MM.1S (cell line): ENCODE measurements around the gene MRPL46.
A peak's percentile ranks its signal among the peaks of the same experiment; 100 is the strongest.
"Not testable (repeated sequence)": the region's sequence is repeated elsewhere in the genome, so short reads cannot be mapped to it uniquely, and the experiment has no call there.

Experiments
- DNase-seq: peaks from one replicate; pipeline ENCODE4 v3.0.0-alpha.2; 2015
- H2AFZ ChIP-seq: fragments of 300-600 bp; sonication (generic); 2 replicates; pipeline ENCODE4 v1.6.0; 2016; ENCODE audit warnings: antibody characterized with exemption, low read length
- H3F3A ChIP-seq: fragments of 300-600 bp; sonication (generic); 2 replicates; pipeline ENCODE4 v1.6.1; 2016; ENCODE audit warnings: mild to moderate bottlenecking, antibody characterized with exemption, low read length, moderate library complexity, mixed read lengths; ENCODE audit not compliant: insufficient read depth
- H3K27ac ChIP-seq: fragments of 300-600 bp; sonication (generic); 2 replicates; pipeline ENCODE4 v1.5.1; 2016; ENCODE audit warnings: mild to moderate bottlenecking, low read length
- H3K27me3 ChIP-seq: fragments of 300-600 bp; sonication (generic); replicated peaks from 2 replicates; pipeline ENCODE4 v1.6.0; 2016; ENCODE audit warnings: low read length; ENCODE audit not compliant: insufficient read depth
- H3K36me3 ChIP-seq: fragments of 300-600 bp; sonication (generic); replicated peaks from 2 replicates; pipeline ENCODE4 v1.6.1; 2016; ENCODE audit warnings: mild to moderate bottlenecking, low read length, mixed read lengths; ENCODE audit not compliant: insufficient read depth
- H3K4me1 ChIP-seq: fragments of 300-600 bp; sonication (generic); 2 replicates; pipeline ENCODE4 v1.6.1; 2016; ENCODE audit warnings: low read length, mixed read lengths
- H3K4me2 ChIP-seq: fragments of 300-600 bp; sonication (generic); 2 replicates; pipeline ENCODE4 v1.6.0; 2016; ENCODE audit warnings: low read depth, low read length
- H3K4me3 ChIP-seq: fragments of 300-600 bp; sonication (generic); 2 replicates; pipeline ENCODE4 v1.5.1; 2016; ENCODE audit warnings: low read length, mixed read lengths
- H3K79me2 ChIP-seq: fragments of 300-600 bp; sonication (generic); 2 replicates; pipeline ENCODE4 v1.6.1; 2016; ENCODE audit warnings: mixed run types, low read length, mixed read lengths
- H3K9ac ChIP-seq: fragments of 300-600 bp; sonication (generic); 2 replicates; pipeline ENCODE4 v1.6.1; 2016; ENCODE audit warnings: low read length, mixed read lengths
- H3K9me2 ChIP-seq: fragments of 300-600 bp; sonication (generic); replicated peaks from 2 replicates; pipeline ENCODE4 v1.6.1; 2016; ENCODE audit warnings: mild to moderate bottlenecking, low read length, mixed read lengths; ENCODE audit not compliant: insufficient read depth
- H3K9me3 ChIP-seq: fragments of 300-600 bp; sonication (generic); replicated peaks from 2 replicates; pipeline ENCODE4 v1.6.1; 2016; ENCODE audit warnings: mild to moderate bottlenecking, low read length, mixed read lengths; ENCODE audit not compliant: insufficient read depth
- H4K20me1 ChIP-seq: fragments of 300-600 bp; sonication (generic); 2 replicates; pipeline ENCODE4 v1.6.1; 2016; ENCODE audit warnings: mild to moderate bottlenecking, low read length, moderate library complexity, mixed read lengths; ENCODE audit not compliant: insufficient read depth
- CTCF ChIP-seq: fragments of 300-600 bp; sonication (generic); IDR thresholded peaks from 2 replicates; pipeline ENCODE4 v1.5.1; 2016; ENCODE audit warnings: antibody characterized with exemption, low read length, mixed read lengths
- EZH2 ChIP-seq: fragments of 300-600 bp; sonication (generic); optimal IDR thresholded peaks from 2 replicates; pipeline ENCODE3; 2017; ENCODE audit warnings: low read depth, mild to moderate bottlenecking, antibody characterized with exemption, low read length, mixed read lengths
- EZH2phosphoT487 ChIP-seq: fragments of 300-600 bp; sonication (generic); IDR thresholded peaks from 2 replicates; pipeline ENCODE4 v1.6.1; 2018; ENCODE audit warnings: antibody characterized with exemption, low read length

MRPL46 gene

GRCh38 chr15:88477904-88478303, 10.7 kb upstream of the MRPL46 start:
- Histone ChIP-seq H3K9me3 (no peaks in the 10 kb centered on the region), H3K4me2 (no peak overlapping the region), H3K9ac (no peak overlapping the region), H3K79me2 (no peaks in the 10 kb centered on the region), H3K27me3 (no peaks in the 10 kb centered on the region), H3F3A (0 out of 2 replicates have a peak, but pooled peaks cover 3% of the 10 kb centered on the region), H3K27ac (no peak overlapping the region), H3K9me2 (no peaks in the 10 kb centered on the region), H2AFZ (no peak overlapping the region), H4K20me1 (no peaks in the 10 kb centered on the region), H3K4me3 (no peak overlapping the region), H3K4me1 (no peaks in the 10 kb centered on the region), H3K36me3 (0 out of 2 replicates have a peak, but pooled peaks cover 5% of the 10 kb centered on the region)
- DNase-seq = no peak
- TF ChIP-seq EZH2phosphoT487 = no peak
- TF ChIP-seq EZH2 = no peak
- TF ChIP-seq CTCF = no peak

GRCh38 chr15:88477126-88477525, 9.9 kb upstream of the MRPL46 start:
- no peak overlapping the region for H3K4me3 ChIP-seq
- DNase-seq = no peak
- no peaks in the 10 kb centered on the region for H3K9me2 ChIP-seq
- 0 out of 2 replicates have a peak, but pooled peaks cover 5% of the 10 kb centered on the region for H3K36me3 ChIP-seq
- H3F3A ChIP-seq = 0 out of 2 replicates have a peak, but pooled peaks cover 3% of the 10 kb centered on the region
- no peak overlapping the region for H3K4me2 ChIP-seq
- no peaks in the 10 kb centered on the region for H3K79me2 ChIP-seq
- no peaks in the 10 kb centered on the region for H3K27me3 ChIP-seq
- no peaks in the 10 kb centered on the region for H3K9me3 ChIP-seq
- no peaks in the 10 kb centered on the region for H4K20me1 ChIP-seq
- no peak overlapping the region for H2AFZ ChIP-seq
- no peak overlapping the region for H3K27ac ChIP-seq
- H3K4me1 ChIP-seq = no peaks in the 10 kb centered on the region
- TF ChIP-seq CTCF (no peak), EZH2phosphoT487 (no peak)
- no peak overlapping the region for H3K9ac ChIP-seq

- Histone ChIP-seq H2AFZ (no peak overlapping the region), H3K27me3 (no peaks in the 10 kb centered on the region), H3K9me3 (no peaks in the 10 kb centered on the region), H3K4me3 (no peak overlapping the region), H3K4me2 (no peak overlapping the region), H3K36me3 (0 out of 2 replicates have a peak, but pooled peaks cover 5% of the 10 kb centered on the region), H3K27ac (no peak overlapping the region), H3K9ac (no peak overlapping the region), H3K4me1 (no peaks in the 10 kb centered on the region), H3F3A (0 out of 2 replicates have a peak, but pooled peaks cover 3% of the 10 kb centered on the region), H4K20me1 (no peaks in the 10 kb centered on the region), H3K9me2 (no peaks in the 10 kb centered on the region), H3K79me2 (no peaks in the 10 kb centered on the region)
- peak; percentile 43 for DNase-seq
- TF ChIP-seq EZH2phosphoT487 (no peak), EZH2 (no peak), CTCF (peak; percentile 61)
Observed at GRCh38 chr15:88476635-88477060, 9.5 kb upstream of the MRPL46 start.

- peaks cover 17% of the 10 kb centered on the region for H3K79me2 ChIP-seq
- H3K36me3 ChIP-seq, H4K20me1 ChIP-seq, H3K9ac ChIP-seq, DNase-seq, H3K4me1 ChIP-seq, H3K4me3 ChIP-seq, H3K27ac ChIP-seq, H3K27me3 ChIP-seq, H2AFZ ChIP-seq, H3K4me2 ChIP-seq, H3K9me2 ChIP-seq, H3F3A ChIP-seq, H3K9me3 ChIP-seq: not testable (repeated sequence)
Observed at GRCh38 chr15:88473661-88474293, 6.6 kb upstream of the MRPL46 start.
